Mammary epithelial cell (primary cell): ENCODE measurements around the gene SMIM28.

Experiments used
- EZH2 ChIP-seq: IDR thresholded peaks from 2 replicates; pipeline ENCODE4 v1.6.1; 2012; ENCODE audit warnings: low read length, inconsistent platforms, borderline replicate concordance
- TF ChIP-seq, protein P1 (sequence below), 2 donors: IDR thresholded peaks in 1 of 2; conservative IDR thresholded peaks in 1 of 2; 2 replicates each; pipeline ENCODE4 v1.5.1; 2011 to 2012; ENCODE audit warnings: inconsistent platforms in 2 of 2, low read length in 2 of 2, mild to moderate bottlenecking in 2 of 2, control low read depth in 1 of 2, low read depth in 1 of 2; ENCODE audit not compliant: insufficient read depth in 1 of 2; ENCODE audit errors: extremely low read depth in 1 of 2

DNA sequence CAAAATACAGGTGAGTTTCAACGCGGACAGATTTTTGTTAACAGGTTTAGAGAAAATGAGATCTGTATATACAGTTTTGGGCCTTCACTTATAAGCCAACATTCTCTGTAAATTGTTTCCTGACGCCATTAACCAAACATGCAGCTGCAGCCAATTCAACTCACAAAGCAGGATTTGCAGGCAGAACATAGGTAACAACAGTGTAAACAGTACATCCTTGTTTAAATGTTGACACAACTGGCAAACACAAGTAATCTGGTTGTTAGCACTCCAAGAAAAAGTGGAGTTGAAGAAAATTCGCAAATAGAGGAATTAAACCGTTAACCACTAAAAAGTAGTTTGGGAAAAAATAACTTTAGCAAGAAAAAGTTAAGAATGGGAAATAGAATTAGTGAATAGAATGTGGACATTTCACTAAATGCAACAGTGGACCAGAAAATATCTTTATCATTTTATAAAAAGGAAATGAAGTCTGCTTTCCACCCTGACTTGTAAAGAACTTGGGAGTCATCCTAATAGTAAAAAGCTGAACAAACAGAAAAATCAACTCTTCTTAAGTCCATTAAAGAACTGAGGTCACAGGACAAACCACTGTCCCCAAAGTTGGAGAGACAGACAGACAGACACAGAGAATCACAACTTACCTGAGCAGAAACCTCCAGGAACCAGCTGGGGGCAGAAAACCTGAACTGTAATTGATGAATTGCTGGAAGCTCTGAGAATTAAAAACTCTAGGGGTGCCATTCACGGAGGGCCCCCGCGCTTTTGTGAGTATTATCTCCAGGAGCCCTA, 10.1 kb downstream of the SMIM28 start:
- TF ChIP-seq, protein P1, sequence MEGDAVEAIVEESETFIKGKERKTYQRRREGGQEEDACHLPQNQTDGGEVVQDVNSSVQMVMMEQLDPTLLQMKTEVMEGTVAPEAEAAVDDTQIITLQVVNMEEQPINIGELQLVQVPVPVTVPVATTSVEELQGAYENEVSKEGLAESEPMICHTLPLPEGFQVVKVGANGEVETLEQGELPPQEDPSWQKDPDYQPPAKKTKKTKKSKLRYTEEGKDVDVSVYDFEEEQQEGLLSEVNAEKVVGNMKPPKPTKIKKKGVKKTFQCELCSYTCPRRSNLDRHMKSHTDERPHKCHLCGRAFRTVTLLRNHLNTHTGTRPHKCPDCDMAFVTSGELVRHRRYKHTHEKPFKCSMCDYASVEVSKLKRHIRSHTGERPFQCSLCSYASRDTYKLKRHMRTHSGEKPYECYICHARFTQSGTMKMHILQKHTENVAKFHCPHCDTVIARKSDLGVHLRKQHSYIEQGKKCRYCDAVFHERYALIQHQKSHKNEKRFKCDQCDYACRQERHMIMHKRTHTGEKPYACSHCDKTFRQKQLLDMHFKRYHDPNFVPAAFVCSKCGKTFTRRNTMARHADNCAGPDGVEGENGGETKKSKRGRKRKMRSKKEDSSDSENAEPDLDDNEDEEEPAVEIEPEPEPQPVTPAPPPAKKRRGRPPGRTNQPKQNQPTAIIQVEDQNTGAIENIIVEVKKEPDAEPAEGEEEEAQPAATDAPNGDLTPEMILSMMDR (conservative IDR thresholded peaks at IDR 0.05 in 1 of 2, IDR thresholded peaks at IDR 0.05 in 1 of 2; ENCODE audit: extremely low read depth in 1 of 2, insufficient read depth in 1 of 2, low read depth in 1 of 2, low read length in 2 of 2) = no peak
- no peak for TF ChIP-seq EZH2
